Measurements from ENCODE around the gene TMC2.

DNA sequence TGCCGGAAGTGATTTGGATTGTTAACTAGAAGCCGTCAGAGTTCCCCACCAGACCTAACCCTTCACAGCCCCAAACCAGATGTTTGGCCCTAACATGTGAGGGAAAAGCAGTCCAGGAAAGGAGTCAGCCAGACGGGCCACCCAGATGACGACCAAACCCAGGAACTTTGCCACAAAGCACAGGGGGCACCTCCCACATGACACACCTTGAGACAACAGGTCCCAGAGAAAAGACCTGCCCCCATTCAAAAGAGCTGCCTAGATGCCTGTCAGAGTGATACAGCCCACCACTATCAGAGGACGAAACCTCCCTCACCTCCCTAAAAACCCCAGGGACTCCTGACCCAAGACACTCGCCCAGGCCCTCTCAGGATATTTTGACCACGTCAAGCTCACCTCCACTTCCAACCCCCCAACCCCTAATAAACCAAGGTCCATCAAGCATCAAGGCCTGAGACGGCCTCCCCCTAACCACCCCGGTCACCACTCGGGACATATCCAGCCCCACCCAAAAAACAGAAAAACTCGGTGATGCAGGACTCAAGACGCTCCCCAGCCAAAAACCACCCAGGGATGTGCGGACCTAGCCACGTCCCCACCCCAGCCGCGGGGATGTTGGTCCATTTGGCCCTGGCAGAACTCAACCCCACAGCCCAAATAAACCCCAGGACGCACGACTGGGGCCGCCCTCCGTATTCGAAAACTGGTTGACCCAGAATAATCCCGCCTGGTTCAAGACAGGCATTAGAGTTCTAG, 28.3 kb upstream of the TMC2 start:
- TF ChIP-seq, protein P1, sequence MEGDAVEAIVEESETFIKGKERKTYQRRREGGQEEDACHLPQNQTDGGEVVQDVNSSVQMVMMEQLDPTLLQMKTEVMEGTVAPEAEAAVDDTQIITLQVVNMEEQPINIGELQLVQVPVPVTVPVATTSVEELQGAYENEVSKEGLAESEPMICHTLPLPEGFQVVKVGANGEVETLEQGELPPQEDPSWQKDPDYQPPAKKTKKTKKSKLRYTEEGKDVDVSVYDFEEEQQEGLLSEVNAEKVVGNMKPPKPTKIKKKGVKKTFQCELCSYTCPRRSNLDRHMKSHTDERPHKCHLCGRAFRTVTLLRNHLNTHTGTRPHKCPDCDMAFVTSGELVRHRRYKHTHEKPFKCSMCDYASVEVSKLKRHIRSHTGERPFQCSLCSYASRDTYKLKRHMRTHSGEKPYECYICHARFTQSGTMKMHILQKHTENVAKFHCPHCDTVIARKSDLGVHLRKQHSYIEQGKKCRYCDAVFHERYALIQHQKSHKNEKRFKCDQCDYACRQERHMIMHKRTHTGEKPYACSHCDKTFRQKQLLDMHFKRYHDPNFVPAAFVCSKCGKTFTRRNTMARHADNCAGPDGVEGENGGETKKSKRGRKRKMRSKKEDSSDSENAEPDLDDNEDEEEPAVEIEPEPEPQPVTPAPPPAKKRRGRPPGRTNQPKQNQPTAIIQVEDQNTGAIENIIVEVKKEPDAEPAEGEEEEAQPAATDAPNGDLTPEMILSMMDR (IDR thresholded peaks at IDR 0.05; ENCODE audit: insufficient read depth, low read length, poor library complexity, severe bottlenecking): no peak
- TF ChIP-seq EZH2phosphoT487 (conservative IDR thresholded peaks at IDR 0.05; ENCODE audit: low read length): no peak
